HCT116 (cell line): ENCODE results near the gene GNAT2. TPM values are rescaled to one million over a fixed set of nuclear protein-coding genes. Genes with fewer than 3 reads are reported as not detected.

Experiments used
- ATAC-seq: fragments of 200-7000 bp; cut with Tn5 transposase; 2 replicates; pipeline ENCODE4 v1.9.1; 2020; ENCODE audit warnings: mild to moderate bottlenecking, moderate library complexity
- BruUV-seq: library from RNA; stranded (reverse); fragments of 400-500 nt; replicated peaks from 2 replicates; lab custom pipeline; 2021; lab: Mats Ljungman, UMichigan
- CTCF ChIA-PET: fragments of 300-600 bp; sonication (Branson Sonifier 250); formaldehyde crosslinking; loops from one replicate; lab custom pipeline; 2021; ENCODE audit warnings: antibody characterized with exemption; lab: Charles Lee
- POLR2A ChIA-PET: fragments of 300-600, 350-600 bp; sonication (Branson Sonifier 250); formaldehyde crosslinking; loops from one replicate; lab custom pipeline; 2021; ENCODE audit warnings: antibody characterized with exemption; lab: Charles Lee
- RAD21 ChIA-PET, 2 experiments: fragments of 300-600 bp; sonication (Branson Sonifier 250); formaldehyde crosslinking; loops; one replicate each; lab custom pipeline; 2023; ENCODE audit warnings: low total read pairs in 2 of 2; ENCODE audit not compliant: uncharacterized antibody in 2 of 2, unreplicated experiment in 2 of 2, low non-redundant PET in 1 of 2; lab: Charles Lee
- DNase-seq: peaks from one replicate; pipeline ENCODE4 v3.0.0-alpha.2; 2010; ENCODE audit warnings: low read depth, low spot score
- H2AFZ ChIP-seq: fragments of 200-600 bp; shearing (Covaris generic), sonication (generic); 2 replicates; pipeline ENCODE4 v1.6.1; 2017; ENCODE audit warnings: low read depth, mixed run types, mixed read lengths, antibody characterized with exemption, low read length; ENCODE audit not compliant: poor library complexity, severe bottlenecking
- H3K27ac ChIP-seq: 2 replicates; pipeline ENCODE4 v1.5.1; 2012; ENCODE audit warnings: low read depth, low read length
- H3K27me3 ChIP-seq: fragments of 200-600 bp; sonication (generic); 2 replicates; pipeline ENCODE4 v1.6.1; 2016; ENCODE audit warnings: mixed run types, low read length, mixed read lengths; ENCODE audit not compliant: insufficient read depth
- H3K36me3 ChIP-seq, 2 experiments: fragments of 200-500 bp in 1 of 2; fragments of 200-600 bp in 1 of 2; sonication (Bioruptor generic) in 1 of 2; sonication (generic) in 1 of 2; 2 replicates each; pipeline versions ENCODE4 v1.5.1 to v1.6.1; 2014 to 2016; ENCODE audit warnings: low read length in 2 of 2, inconsistent platforms in 1 of 2, mixed read lengths in 1 of 2, mixed run types in 1 of 2; ENCODE audit not compliant: insufficient read depth in 2 of 2, control insufficient read depth in 1 of 2
- H3K4me1 ChIP-seq, 2 experiments: fragments of 200-600 bp in 1 of 2; sonication (generic) in 1 of 2; 2 replicates each; pipeline versions ENCODE4 v1.5.1 to v1.6.1; 2012 to 2017; ENCODE audit warnings: low read length in 2 of 2, inconsistent platforms in 1 of 2, mild to moderate bottlenecking in 1 of 2, mixed read lengths in 1 of 2, mixed run types in 1 of 2, moderate library complexity in 1 of 2; ENCODE audit not compliant: insufficient read depth in 2 of 2, control insufficient read depth in 1 of 2
- H3K4me2 ChIP-seq: fragments of 200-600 bp; sonication (generic); 2 replicates; pipeline ENCODE4 v1.6.1; 2017; ENCODE audit warnings: mixed run types, low read length, mixed read lengths
- H3K4me3 ChIP-seq, 2 experiments: fragments of 200-600 bp in 1 of 2; sonication (generic) in 1 of 2; replicated peaks in 1 of 2; 2 replicates each; pipeline ENCODE4 v1.5.1; 2011 to 2016; ENCODE audit warnings: low read length in 2 of 2, control low read depth in 1 of 2, low read depth in 1 of 2, mild to moderate bottlenecking in 1 of 2, mixed read lengths in 1 of 2, mixed run types in 1 of 2
- H3K79me2 ChIP-seq: fragments of 200-600 bp; sonication (generic); 2 replicates; pipeline ENCODE4 v1.6.1; 2017; ENCODE audit warnings: mild to moderate bottlenecking, mixed run types, low read length, moderate library complexity, mixed read lengths; ENCODE audit not compliant: insufficient read depth
- H3K9ac ChIP-seq: fragments of 200-600 bp; sonication (generic); 2 replicates; pipeline ENCODE4 v1.6.1; 2016; ENCODE audit warnings: low read length, mixed read lengths
- H3K9me2 ChIP-seq: fragments of 200-600 bp; sonication (generic), shearing (Covaris generic); 2 replicates; pipeline ENCODE4 v1.6.1; 2017; ENCODE audit warnings: mixed run types, mild to moderate bottlenecking, moderate library complexity; ENCODE audit not compliant: insufficient read depth
- H3K9me3 ChIP-seq, 2 experiments: fragments of 200-500 bp in 1 of 2; fragments of 200-600 bp in 1 of 2; sonication (Bioruptor generic) in 1 of 2; sonication (generic) in 1 of 2; 2 replicates each; pipeline ENCODE4 v1.6.1; 2014 to 2017; ENCODE audit warnings: low read length in 2 of 2, mixed read lengths in 2 of 2, inconsistent platforms in 1 of 2, low read depth in 1 of 2, mild to moderate bottlenecking in 1 of 2, mixed run types in 1 of 2, moderate library complexity in 1 of 2; ENCODE audit not compliant: control insufficient read depth in 1 of 2, insufficient read depth in 1 of 2
- H4K20me1 ChIP-seq: fragments of 200-600 bp; sonication (generic), shearing (Covaris generic); 2 replicates; pipeline ENCODE4 v1.6.1; 2017; ENCODE audit warnings: mixed run types, mild to moderate bottlenecking, moderate library complexity; ENCODE audit not compliant: insufficient read depth
- ATF3 ChIP-seq: IDR thresholded peaks from 2 replicates; pipeline ENCODE4 v1.6.1; 2012
- CBX3 ChIP-seq: IDR thresholded peaks from 2 replicates; pipeline ENCODE4 v1.6.1; 2012; ENCODE audit warnings: low read depth
- CEBPB ChIP-seq: IDR thresholded peaks from 2 replicates; pipeline ENCODE4 v1.6.1; 2012; ENCODE audit warnings: low read depth
- CTCF ChIP-seq, 3 experiments: fragments of 200-600 bp in 1 of 3; sonication (generic) in 1 of 3; IDR thresholded peaks in 2 of 3; conservative IDR thresholded peaks in 1 of 3; 2 replicates each; pipeline ENCODE4 v1.5.1; 2012 to 2017; ENCODE audit warnings: low read depth in 2 of 3, low read length in 2 of 3, antibody characterized with exemption in 1 of 3, borderline replicate concordance in 1 of 3, control low read depth in 1 of 3, mild to moderate bottlenecking in 1 of 3, mixed read lengths in 1 of 3, mixed run types in 1 of 3, moderate library complexity in 1 of 3; ENCODE audit not compliant: insufficient read depth in 1 of 3
- EGR1 ChIP-seq: IDR thresholded peaks from 2 replicates; pipeline ENCODE4 v1.6.1; 2012; ENCODE audit warnings: low read depth
- EZH2 ChIP-seq: fragments of 200-600 bp; sonication (generic); IDR thresholded peaks from 2 replicates; pipeline ENCODE4 v1.6.1; 2017; ENCODE audit warnings: antibody characterized with exemption, mixed run types
- EZH2phosphoT487 ChIP-seq: fragments of 200-600 bp; IDR thresholded peaks from 2 replicates; pipeline ENCODE4 v1.6.1; 2018; ENCODE audit warnings: antibody characterized with exemption, borderline replicate concordance
- FOSL1 ChIP-seq: IDR thresholded peaks from 2 replicates; pipeline ENCODE4 v1.6.1; 2012; ENCODE audit warnings: low read depth
- JUND ChIP-seq: IDR thresholded peaks from 2 replicates; pipeline ENCODE4 v1.6.1; 2012
- MAX ChIP-seq: IDR thresholded peaks from 2 replicates; pipeline ENCODE4 v1.6.1; 2012
- POLR2AphosphoS5 ChIP-seq: IDR thresholded peaks from 2 replicates; pipeline ENCODE4 v1.6.1; 2011; ENCODE audit warnings: mild to moderate bottlenecking, low read depth, low read length, moderate library complexity
- REST ChIP-seq: IDR thresholded peaks from 2 replicates; pipeline ENCODE4 v1.6.1; 2012; ENCODE audit warnings: low read depth
- SIN3A ChIP-seq: IDR thresholded peaks from 2 replicates; pipeline ENCODE4 v1.6.1; 2012; ENCODE audit warnings: low read depth
- SP1 ChIP-seq: IDR thresholded peaks from 2 replicates; pipeline ENCODE4 v1.6.1; 2012; ENCODE audit warnings: low read depth
- SRF ChIP-seq: IDR thresholded peaks from 2 replicates; pipeline ENCODE4 v1.6.1; 2012; ENCODE audit warnings: low read depth
- TCF7L2 ChIP-seq: IDR thresholded peaks from 2 replicates; pipeline ENCODE4 v1.7.0; 2011; ENCODE audit warnings: borderline replicate concordance, inconsistent platforms; ENCODE audit not compliant: insufficient read depth, insufficient read length; ENCODE audit errors: extremely low read depth
- YY1 ChIP-seq: IDR thresholded peaks from 2 replicates; pipeline ENCODE4 v1.6.1; 2011; ENCODE audit warnings: low read length, low read depth, moderate library complexity, mild to moderate bottlenecking; ENCODE audit not compliant: insufficient replicate concordance; ENCODE audit errors: extremely low read depth
- ZBTB33 ChIP-seq: IDR thresholded peaks from 2 replicates; pipeline ENCODE4 v1.6.1; 2011; ENCODE audit warnings: mild to moderate bottlenecking, low read length, moderate library complexity; ENCODE audit not compliant: insufficient replicate concordance; ENCODE audit errors: extremely low read depth
- ZNF274 ChIP-seq: fragments of 200-500 bp; sonication (Bioruptor generic); IDR thresholded peaks from 2 replicates; pipeline ENCODE4 v1.6.1; 2014; ENCODE audit warnings: mild to moderate bottlenecking, low read depth, low read length, inconsistent platforms
- intact Hi-C: fragments of 100-400 bp; cut with micrococcal nuclease; formaldehyde crosslinking; loops from 2 replicates; pipeline ENCODE4 v1.10.0; 2022
- total RNA-seq: library from RNA; stranded (reverse); gene quantifications from one replicate; pipeline ENCODE4 v1.2.1, GENCODE V29; 2021; ENCODE audit not compliant: unreplicated experiment

GNAT2 gene
- total RNA-seq, 1 experiment from 2014 or later, result 0.76 TPM

GRCh38 chr1:109622137-109622892, 2.9 kb upstream of the GNAT2 start:
- no peak for DNase-seq
- BruUV-seq, result no TSS peak
- no peak overlapping the region for H3K9ac ChIP-seq
- H3K36me3 ChIP-seq, result no peaks in the 10 kb centered on the region; a peak in 1 of 4 replicates
- no peaks in the 10 kb centered on the region for H4K20me1 ChIP-seq
- intact Hi-C loops, result no loop called here
- CTCF ChIA-PET, result no interaction called here
- H3K9me2 ChIP-seq, result no peaks in the 10 kb centered on the region
- H3K4me3 ChIP-seq, result no peak overlapping the region
- H2AFZ ChIP-seq, result no peak overlapping the region
- H3K4me1 ChIP-seq, result peaks cover 30 to 39% of the 10 kb centered on the region in 2 experiments; a peak in 3 of 4 replicates
- no peak overlapping the region; the same call in 1 of the 2 replicates for H3K27ac ChIP-seq
- H3K9me3 ChIP-seq, result no peaks in the 10 kb centered on the region
- peaks cover 53% of the 10 kb centered on the region for H3K79me2 ChIP-seq
- no peaks in the 10 kb centered on the region for H3K27me3 ChIP-seq
- no peak for ATAC-seq
- POLR2A ChIA-PET, result no interaction called here
- 0 out of 2 replicates have a peak overlapping the region, but pooled peaks have one; percentile 100 for H3K4me2 ChIP-seq
- RAD21 ChIA-PET, result no interaction called here
- TF ChIP-seq SRF (no peak), EZH2phosphoT487 (no peak), CTCF (IDR thresholded peaks at IDR 0.05 in 2 of 3, conservative IDR thresholded peaks at IDR 0.05 in 1 of 3; ENCODE audit: borderline replicate concordance in 1 of 3, insufficient read depth in 1 of 3, low read depth in 2 of 3, low read length in 2 of 3) (no peak), ZBTB33 (no peak), CBX3 (no peak), ATF3 (no peak), ZNF274 (no peak), EZH2 (no peak), TCF7L2 (no peak), POLR2AphosphoS5 (no peak), REST (no peak), YY1 (no peak), JUND (no peak), EGR1 (no peak), SIN3A (no peak), SP1 (no peak), FOSL1 (no peak), CEBPB (no peak), MAX (no peak)
